Kidney epithelial cell (primary cell): ENCODE results near the gene ALDH2. TPM values are rescaled to one million over a fixed set of nuclear protein-coding genes. Genes with fewer than 3 reads are reported as not detected.

Experiments used
- DNase-seq: peaks from one replicate; pipeline ENCODE4 v3.0.0-alpha.2; 2010; ENCODE audit warnings: low read depth
- H3K27me3 ChIP-seq: 2 replicates; pipeline ENCODE4 v1.6.0; 2011; ENCODE audit warnings: low read length; ENCODE audit not compliant: control insufficient read depth, insufficient read depth
- H3K36me3 ChIP-seq: 2 replicates; pipeline ENCODE4 v1.5.1; 2011; ENCODE audit warnings: low read length; ENCODE audit not compliant: control insufficient read depth, insufficient read depth
- H3K4me3 ChIP-seq: 2 replicates; pipeline ENCODE4 v1.5.1; 2011; ENCODE audit warnings: low read depth, mild to moderate bottlenecking, control low read depth, low read length
- total RNA-seq: library from RNA; depleted of rRNA; stranded (reverse); fragments of >200 nt; gene quantifications from 2 replicates; pipeline ENCODE4 v1.2.3, GENCODE V29; 2015
- TF ChIP-seq, protein P1 (sequence below): IDR thresholded peaks from 2 replicates; pipeline ENCODE4 v1.5.1; 2011; ENCODE audit warnings: mild to moderate bottlenecking, moderate library complexity, low read length, control low read depth, inconsistent platforms; ENCODE audit not compliant: insufficient read depth, poor library complexity, severe bottlenecking

ALDH2 gene
- total RNA-seq, 1 donor from 2014 or later, result 23.2 TPM

DNA sequence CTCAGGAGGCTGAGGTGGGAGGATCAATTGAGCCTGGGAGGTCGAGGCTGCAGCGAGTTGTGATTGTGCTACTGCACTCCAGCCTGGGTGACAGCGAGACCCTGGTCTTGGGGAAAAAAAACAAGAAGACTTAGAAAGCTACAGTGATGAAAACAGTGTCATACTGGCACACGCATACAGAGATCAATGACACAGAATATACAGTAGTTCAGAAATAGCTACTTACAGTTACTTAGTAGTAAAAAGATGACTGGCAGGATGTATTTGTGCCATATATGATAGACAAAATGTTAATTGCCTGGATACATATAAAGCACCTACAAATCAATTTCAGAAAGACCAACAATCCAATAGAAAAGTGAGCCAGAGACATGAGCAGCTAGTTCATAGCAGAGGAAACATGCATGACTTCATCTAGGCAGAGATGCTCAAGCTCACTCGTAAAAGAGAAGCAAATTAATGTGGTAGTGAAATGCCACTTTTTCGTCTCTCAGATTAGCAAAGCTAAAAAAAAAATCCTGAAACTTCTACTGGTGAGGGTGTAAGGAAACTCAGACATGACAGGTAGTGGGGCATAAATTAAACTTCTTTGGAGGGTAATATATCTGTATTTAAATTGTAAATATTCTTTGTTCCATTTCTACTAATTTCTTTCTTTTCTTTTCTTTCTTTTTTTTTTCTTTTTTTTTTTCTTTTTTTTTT, 2.5 kb upstream of the ALDH2 start:
- DNase-seq, result no peak
- Histone ChIP-seq H3K27me3 (peaks cover 2% of the 10 kb centered on the region), H3K36me3 (no peaks in the 10 kb centered on the region), H3K4me3 (no peak overlapping the region)
- TF ChIP-seq, protein P1, sequence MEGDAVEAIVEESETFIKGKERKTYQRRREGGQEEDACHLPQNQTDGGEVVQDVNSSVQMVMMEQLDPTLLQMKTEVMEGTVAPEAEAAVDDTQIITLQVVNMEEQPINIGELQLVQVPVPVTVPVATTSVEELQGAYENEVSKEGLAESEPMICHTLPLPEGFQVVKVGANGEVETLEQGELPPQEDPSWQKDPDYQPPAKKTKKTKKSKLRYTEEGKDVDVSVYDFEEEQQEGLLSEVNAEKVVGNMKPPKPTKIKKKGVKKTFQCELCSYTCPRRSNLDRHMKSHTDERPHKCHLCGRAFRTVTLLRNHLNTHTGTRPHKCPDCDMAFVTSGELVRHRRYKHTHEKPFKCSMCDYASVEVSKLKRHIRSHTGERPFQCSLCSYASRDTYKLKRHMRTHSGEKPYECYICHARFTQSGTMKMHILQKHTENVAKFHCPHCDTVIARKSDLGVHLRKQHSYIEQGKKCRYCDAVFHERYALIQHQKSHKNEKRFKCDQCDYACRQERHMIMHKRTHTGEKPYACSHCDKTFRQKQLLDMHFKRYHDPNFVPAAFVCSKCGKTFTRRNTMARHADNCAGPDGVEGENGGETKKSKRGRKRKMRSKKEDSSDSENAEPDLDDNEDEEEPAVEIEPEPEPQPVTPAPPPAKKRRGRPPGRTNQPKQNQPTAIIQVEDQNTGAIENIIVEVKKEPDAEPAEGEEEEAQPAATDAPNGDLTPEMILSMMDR, result no peak

DNA sequence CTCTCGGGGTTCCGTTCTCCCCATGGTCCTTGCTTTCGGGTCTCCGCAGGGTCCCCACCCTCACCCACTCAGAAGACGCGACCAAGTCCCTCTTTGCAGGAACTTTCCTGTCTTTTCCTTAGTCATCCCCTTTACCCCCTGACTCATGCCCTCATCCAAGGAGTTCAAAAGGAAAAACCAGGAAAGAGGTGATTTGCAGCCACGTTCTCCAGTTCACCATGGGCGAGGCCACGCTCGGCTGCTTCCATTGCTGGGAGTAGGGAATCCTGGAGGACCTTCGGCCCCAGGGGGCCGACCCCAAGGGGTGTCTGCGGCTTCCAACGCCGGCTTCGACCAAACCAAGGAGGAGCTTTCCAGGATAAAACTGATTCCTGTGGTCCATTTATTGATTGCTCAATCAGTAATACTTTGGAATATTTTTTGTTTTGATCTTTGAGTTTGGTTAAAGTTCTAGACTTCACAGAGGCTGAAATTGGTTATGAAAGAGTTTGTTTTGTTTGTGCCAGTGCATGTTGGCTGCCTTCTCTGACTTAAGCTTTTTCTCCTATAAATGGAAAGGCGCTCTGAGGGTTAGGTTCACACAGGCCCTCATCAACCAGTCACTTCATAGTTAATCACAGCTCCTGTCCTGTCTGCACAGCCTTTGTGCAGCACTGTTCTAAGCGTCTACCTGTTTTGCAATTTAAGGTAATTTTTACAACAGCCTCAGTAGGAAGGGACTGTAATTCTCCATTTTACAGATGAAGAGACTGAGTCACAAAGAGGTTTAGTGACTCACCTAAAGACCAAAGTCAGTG, 827 bp downstream of the ALDH2 start:
- DNase-seq, result no peak
- Histone ChIP-seq H3K27me3 (peaks cover 2% of the 10 kb centered on the region), H3K36me3 (no peaks in the 10 kb centered on the region), H3K4me3 (peak overlapping the region; percentile 71)
- TF ChIP-seq, protein P1, result no peak

GRCh38 chr12:111768159-111768895, 1.6 kb downstream of the ALDH2 start:
- TF ChIP-seq, protein P1, result no peak
- DNase-seq, result no peak
- H3K27me3 ChIP-seq, result no peaks in the 10 kb centered on the region
- H3K4me3 ChIP-seq, result no peak overlapping the region
- H3K36me3 ChIP-seq, result no peaks in the 10 kb centered on the region

GRCh38 chr12:111769599-111769998, 2.9 kb downstream of the ALDH2 start:
- TF ChIP-seq, protein P1, result no peak
- H3K4me3 ChIP-seq, result no peak overlapping the region
- no peaks in the 10 kb centered on the region for H3K36me3 ChIP-seq
- no peak for DNase-seq
- no peaks in the 10 kb centered on the region for H3K27me3 ChIP-seq

DNA sequence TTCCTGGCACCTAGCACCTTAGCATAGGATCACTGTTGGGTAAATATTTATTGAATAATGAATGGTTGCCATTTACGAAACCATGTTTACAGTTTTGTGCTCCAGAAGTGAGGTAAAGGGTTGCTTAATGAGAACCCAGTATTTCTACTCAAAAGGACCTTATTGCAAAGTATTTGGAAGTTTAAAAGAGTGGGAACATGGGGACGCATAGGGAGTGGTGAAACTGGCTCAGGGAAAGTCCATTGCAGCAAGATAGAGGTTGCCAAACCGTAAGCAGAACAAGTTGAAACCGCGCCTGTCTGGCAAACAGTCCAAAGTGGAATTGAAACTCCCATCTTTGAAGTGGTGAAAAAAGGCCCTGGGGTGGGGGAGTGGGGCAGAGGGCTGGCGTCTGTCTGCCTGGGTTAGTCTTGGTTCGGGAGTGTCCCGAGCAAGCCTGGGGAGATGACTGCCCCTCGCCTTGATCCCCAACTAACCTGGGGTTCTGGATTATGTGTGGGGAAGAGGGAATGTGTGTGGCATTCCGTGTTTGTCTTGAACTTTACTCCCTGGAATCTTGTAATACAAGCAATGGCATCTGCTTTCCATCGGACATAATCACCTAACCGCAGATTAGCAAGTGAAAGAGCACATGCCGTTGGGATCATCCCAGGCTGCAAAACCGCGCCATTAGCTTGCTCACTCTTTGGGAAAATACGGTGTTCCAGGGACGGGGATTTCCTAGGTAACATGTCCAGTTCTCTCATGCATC, 7.2 kb downstream of the ALDH2 start:
- no peaks in the 10 kb centered on the region for H3K27me3 ChIP-seq
- peak; percentile 78 for DNase-seq
- no peaks in the 10 kb centered on the region for H3K36me3 ChIP-seq
- TF ChIP-seq, protein P1, result no peak
- H3K4me3 ChIP-seq, result no peak overlapping the region
